ENCODE data around the gene HSD3B1. TPM values are rescaled to one million over a fixed set of nuclear protein-coding genes. Genes with fewer than 3 reads are reported as not detected.
"Not testable (repeated sequence)": the region's sequence is repeated elsewhere in the genome, so short reads cannot be mapped to it uniquely, and the experiment has no call there.

HSD3B1 gene
- total RNA-seq, 1 experiment from 2014 or later = not detected

- no peak for TF ChIP-seq RELA (CRISPR knock-in tag; IDR thresholded peaks at IDR 0.05; ENCODE audit: borderline replicate concordance)
- TF ChIP-seq NFYB (CRISPR knock-in tag; conservative IDR thresholded peaks at IDR 0.05; ENCODE audit: low read depth) = no peak
- no peak for TF ChIP-seq IRF2 (CRISPR knock-in tag; IDR thresholded peaks at IDR 0.05; ENCODE audit: borderline replicate concordance, low read depth)
These were observed 47.2 kb downstream of the HSD3B1 start (continued) for GRCh38 chr1:119554183-119554582.

DNA sequence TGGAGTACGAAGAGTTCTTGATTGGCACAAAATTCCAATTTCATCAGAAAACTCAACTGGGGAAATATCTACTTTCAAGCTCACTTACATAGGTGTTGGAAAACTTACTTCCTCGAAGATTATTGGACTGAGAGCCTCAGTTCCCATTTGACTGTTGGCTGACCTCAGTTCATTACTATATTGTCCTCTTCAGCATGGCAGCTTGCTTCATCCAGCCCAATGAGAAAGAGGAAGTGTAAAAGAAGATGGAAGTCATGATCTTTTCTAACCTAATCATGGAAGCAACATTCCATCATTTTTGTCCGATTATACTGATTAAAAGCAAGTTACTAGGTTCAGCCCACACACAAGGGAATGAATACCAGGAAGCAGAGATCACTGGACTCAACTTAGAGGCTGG is 49.4 kb downstream of the HSD3B1 start:
- no peaks in the 10 kb centered on the region for H3K36me3 Mint-ChIP-seq

GRCh38 chr1:119560402-119560801 is 53.4 kb downstream of the HSD3B1 start:
- ATAC-seq; H3K4me3 Mint-ChIP-seq; H3K27me3 Mint-ChIP-seq (ENCODE audit: low read depth); DNase-seq (ENCODE audit: low spot score); H3K9me3 Mint-ChIP-seq; H3K36me3 Mint-ChIP-seq; H3K4me1 Mint-ChIP-seq; H3K27ac Mint-ChIP-seq; POLR2A ChIA-PET; CTCF ChIA-PET: not testable (repeated sequence)

More for the DNA sequence above, 49.4 kb downstream of the HSD3B1 start:
- CTCF ChIA-PET = interaction anchor here (1.1 kb wide), 1 partner anchor 81 kb away, joined by 4 read pairs; no protein-coding TSS in a partner anchor
- POLR2A ChIA-PET = no interaction called here
- TF ChIP-seq, protein P1, sequence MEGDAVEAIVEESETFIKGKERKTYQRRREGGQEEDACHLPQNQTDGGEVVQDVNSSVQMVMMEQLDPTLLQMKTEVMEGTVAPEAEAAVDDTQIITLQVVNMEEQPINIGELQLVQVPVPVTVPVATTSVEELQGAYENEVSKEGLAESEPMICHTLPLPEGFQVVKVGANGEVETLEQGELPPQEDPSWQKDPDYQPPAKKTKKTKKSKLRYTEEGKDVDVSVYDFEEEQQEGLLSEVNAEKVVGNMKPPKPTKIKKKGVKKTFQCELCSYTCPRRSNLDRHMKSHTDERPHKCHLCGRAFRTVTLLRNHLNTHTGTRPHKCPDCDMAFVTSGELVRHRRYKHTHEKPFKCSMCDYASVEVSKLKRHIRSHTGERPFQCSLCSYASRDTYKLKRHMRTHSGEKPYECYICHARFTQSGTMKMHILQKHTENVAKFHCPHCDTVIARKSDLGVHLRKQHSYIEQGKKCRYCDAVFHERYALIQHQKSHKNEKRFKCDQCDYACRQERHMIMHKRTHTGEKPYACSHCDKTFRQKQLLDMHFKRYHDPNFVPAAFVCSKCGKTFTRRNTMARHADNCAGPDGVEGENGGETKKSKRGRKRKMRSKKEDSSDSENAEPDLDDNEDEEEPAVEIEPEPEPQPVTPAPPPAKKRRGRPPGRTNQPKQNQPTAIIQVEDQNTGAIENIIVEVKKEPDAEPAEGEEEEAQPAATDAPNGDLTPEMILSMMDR (IDR thresholded peaks at IDR 0.05) = no peak
- TF ChIP-seq ZBTB43 (CRISPR knock-in tag; IDR thresholded peaks at IDR 0.05) (no peak), TEAD1 (CRISPR knock-in tag; IDR thresholded peaks at IDR 0.05) (no peak), SMAD3 (CRISPR knock-in tag; IDR thresholded peaks at IDR 0.05; ENCODE audit: borderline replicate concordance) (no peak), JAZF1 (CRISPR knock-in tag; IDR thresholded peaks at IDR 0.05) (no peak)
- Mint-ChIP-seq H3K9me3 (no peaks in the 10 kb centered on the region), H3K4me1 (peaks cover 3% of the 10 kb centered on the region; the same call in 1 of the 2 replicates), H3K27me3 (ENCODE audit: low read depth) (peaks cover 4% of the 10 kb centered on the region; the same call in 1 of the 2 replicates), H3K27ac (no peak overlapping the region), H3K4me3 (no peak overlapping the region)
- no peak for ATAC-seq
- no peak for DNase-seq (ENCODE audit: low spot score)

GRCh38 chr1:119564548-119564947 is 57.5 kb downstream of the HSD3B1 start:
- ChIA-PET CTCF (interaction anchor here (0.6 to 1.1 kb wide), 2 partner anchors 89 to 289 kb away, joined by 3 to 4 read pairs; no protein-coding TSS in a partner anchor), POLR2A (no interaction called here)
- Mint-ChIP-seq H3K4me3 (no peak overlapping the region), H3K36me3 (no peaks in the 10 kb centered on the region), H3K9me3 (no peaks in the 10 kb centered on the region), H3K4me1 (peaks cover under 1% of the 10 kb centered on the region; the same call in 1 of the 2 replicates), H3K27me3 (ENCODE audit: low read depth) (0 out of 2 replicates have a peak, but pooled peaks cover 9% of the 10 kb centered on the region), H3K27ac (no peak overlapping the region)
- DNase-seq (ENCODE audit: low spot score) = no peak
- ATAC-seq = no peak
- no peak for TF ChIP-seq ZNF396 (CRISPR knock-in tag; IDR thresholded peaks at IDR 0.05; ENCODE audit: borderline replicate concordance)
- TF ChIP-seq MXD4 (CRISPR knock-in tag; IDR thresholded peaks at IDR 0.05; ENCODE audit: borderline replicate concordance) = no peak
- no peak for TF ChIP-seq ELF4 (CRISPR knock-in tag; IDR thresholded peaks at IDR 0.05; ENCODE audit: low read depth)
- TF ChIP-seq NR1H2 (CRISPR knock-in tag; IDR thresholded peaks at IDR 0.05) = no peak
- TF ChIP-seq, protein P2, sequence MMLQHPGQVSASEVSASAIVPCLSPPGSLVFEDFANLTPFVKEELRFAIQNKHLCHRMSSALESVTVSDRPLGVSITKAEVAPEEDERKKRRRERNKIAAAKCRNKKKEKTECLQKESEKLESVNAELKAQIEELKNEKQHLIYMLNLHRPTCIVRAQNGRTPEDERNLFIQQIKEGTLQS (CRISPR knock-in tag; conservative IDR thresholded peaks at IDR 0.05) = no peak

Other genes with a start within 250 kb of the HSD3B1 start
- 0.53 to 1.0 TPM (median 0.80 TPM) in 3 replicates for gene HAO2, start 138.4 kb upstream of the HSD3B1 start, total RNA-seq (2021)
- 0.94 to 1.0 TPM (median 0.94 TPM) in 3 replicates for gene HSD3B2, start 92.1 kb upstream of the HSD3B1 start, total RNA-seq (2021)
- 13.9 to 18.0 TPM (median 14.2 TPM) in 3 replicates for gene ZNF697, start 141.1 kb downstream of the HSD3B1 start, total RNA-seq (2021)
- 592 to 630 TPM (median 618 TPM) in 3 replicates for gene PHGDH, start 204.7 kb downstream of the HSD3B1 start, total RNA-seq (2021)

All from WTC11 (cell line).